Lung (tissue), 12 donors: ENCODE measurements around the gene TMEM240. TPM values are rescaled to one million over a fixed set of nuclear protein-coding genes. Genes with fewer than 3 reads are reported as not detected.

Source experiments
- ATAC-seq: fragments of 200-7000 bp; cut with Tn5 transposase; one replicate; pipeline ENCODE4 v1.9.1; 2020; ENCODE audit warnings: moderate number of reproducible peaks; ENCODE audit not compliant: insufficient read depth, low FRiP score
- DNase-seq, 3 donors: peaks; one replicate each; pipeline ENCODE4 v3.0.0-alpha.2; 2013 to 2017
- H3K27ac ChIP-seq, 2 donors: one replicate each; pipeline ENCODE4 v1.5.1; 2013; ENCODE audit warnings: mild to moderate bottlenecking in 2 of 2, moderate library complexity in 2 of 2, control low read depth in 1 of 2, inconsistent platforms in 1 of 2, low read depth in 1 of 2, low read length in 1 of 2
- H3K27me3 ChIP-seq, 3 donors: one replicate each; pipeline ENCODE4 v1.5.1; 2013; ENCODE audit warnings: low read length in 2 of 3; ENCODE audit not compliant: control insufficient read depth in 3 of 3, insufficient read depth in 3 of 3
- H3K36me3 ChIP-seq, 4 donors: one replicate each; pipeline ENCODE4 v1.5.1; 2013; ENCODE audit warnings: low read length in 4 of 4, mild to moderate bottlenecking in 1 of 4, moderate library complexity in 1 of 4; ENCODE audit not compliant: control insufficient read depth in 4 of 4, insufficient read depth in 4 of 4
- H3K4me1 ChIP-seq, 5 donors: one replicate each; pipeline ENCODE4 v1.5.1; 2013; ENCODE audit warnings: low read length in 5 of 5, mild to moderate bottlenecking in 2 of 5, moderate library complexity in 1 of 5; ENCODE audit not compliant: control insufficient read depth in 5 of 5, insufficient read depth in 5 of 5
- H3K4me3 ChIP-seq: one replicate; pipeline ENCODE4 v1.5.1; 2013; ENCODE audit warnings: mild to moderate bottlenecking, control low read depth, moderate library complexity
- H3K9ac ChIP-seq, 2 donors: one replicate each; pipeline ENCODE4 v1.5.1; 2013; ENCODE audit warnings: low read length in 2 of 2, control low read depth in 1 of 2; ENCODE audit not compliant: insufficient read depth in 1 of 2
- H3K9me3 ChIP-seq, 4 donors: one replicate each; pipeline ENCODE4 v1.5.1; 2013; ENCODE audit warnings: low read length in 3 of 4, mild to moderate bottlenecking in 1 of 4, moderate library complexity in 1 of 4; ENCODE audit not compliant: control insufficient read depth in 4 of 4, insufficient read depth in 3 of 4
- CTCF ChIP-seq: IDR thresholded peaks from 2 replicates; pipeline ENCODE4 v1.5.1; 2012; ENCODE audit warnings: mild to moderate bottlenecking; ENCODE audit errors: control extremely low read depth, extremely low read depth
- WGBS, 2 donors: extraction: QIAGEN DNeasy Blood & Tissue Kit; methylation state at CpG; one replicate each; pipeline ENCODE4 v1.1.7; 2013; 5-methylcytosine and 5-hydroxymethylcytosine counted together
- polyA plus RNA-seq, 2 donors: library from polyadenylated mRNA; stranded (reverse); fragments of 200-250 nt; gene quantifications; one replicate each; pipeline ENCODE4 v1.2.1, GENCODE V29; 2013
- total RNA-seq, 2 donors: library from RNA; depleted of rRNA in 1 of 2; stranded (reverse); fragments of >200 nt in 1 of 2; gene quantifications; one replicate each; pipeline ENCODE4 v1.2.1, GENCODE V29; 2014 to 2021
- donor health status: control.
- donor health status: control.
- donor health status: Bipolar disorder and iron deficiency.
- donor health status: healthy.
- donor health status: DM: yes; HTN: yes; CAD: no.

The TMEM240 gene
- total and polyA plus RNA-seq, 4 donors: 2.3 to 4.2 (median 3.1) TPM

- Histone ChIP-seq H3K27me3 (no peaks in the 10 kb centered on the region), H3K9ac (no peak overlapping the region), H3K9me3 (peaks cover 0 to 3% (median 0%) of the 10 kb centered on the region in 4 donors), H3K4me3 (no peak overlapping the region), H3K27ac (no peak overlapping the region), H3K4me1 (peaks cover 0 to 10% (median 3%) of the 10 kb centered on the region in 5 donors), H3K36me3 (peaks cover 0 to 22% (median 3%) of the 10 kb centered on the region in 4 donors)
- TF ChIP-seq CTCF: no peak
- WGBS, 2 donors: 88 to 90% methylated on average over 37 of the region's 37 CpGs
- no peak for DNase-seq
- no peak for ATAC-seq
Measured at GRCh38 chr1:1541956-1542765, 1.7 kb upstream of the TMEM240 start.

GRCh38 chr1:1540818-1541628 lies 599 bp upstream of the TMEM240 start:
- H3K27ac ChIP-seq: peak overlapping the region; percentile 2 to 9
- DNase-seq: no peak
- WGBS, 2 donors: 60 to 66% methylated on average over 48 to 53 of the region's 53 CpGs
- ATAC-seq: peak; percentile 16
- H3K9me3 ChIP-seq: peaks cover 0 to 3% (median 0%) of the 10 kb centered on the region in 4 donors
- no peaks in the 10 kb centered on the region for H3K27me3 ChIP-seq
- peaks cover 0 to 22% (median 3%) of the 10 kb centered on the region in 4 donors for H3K36me3 ChIP-seq
- H3K4me3 ChIP-seq: peak overlapping the region; percentile 20
- H3K4me1 ChIP-seq: peaks cover 0 to 10% (median 3%) of the 10 kb centered on the region in 5 donors
- H3K9ac ChIP-seq: no peak overlapping the region
- TF ChIP-seq CTCF: no peak

DNA sequence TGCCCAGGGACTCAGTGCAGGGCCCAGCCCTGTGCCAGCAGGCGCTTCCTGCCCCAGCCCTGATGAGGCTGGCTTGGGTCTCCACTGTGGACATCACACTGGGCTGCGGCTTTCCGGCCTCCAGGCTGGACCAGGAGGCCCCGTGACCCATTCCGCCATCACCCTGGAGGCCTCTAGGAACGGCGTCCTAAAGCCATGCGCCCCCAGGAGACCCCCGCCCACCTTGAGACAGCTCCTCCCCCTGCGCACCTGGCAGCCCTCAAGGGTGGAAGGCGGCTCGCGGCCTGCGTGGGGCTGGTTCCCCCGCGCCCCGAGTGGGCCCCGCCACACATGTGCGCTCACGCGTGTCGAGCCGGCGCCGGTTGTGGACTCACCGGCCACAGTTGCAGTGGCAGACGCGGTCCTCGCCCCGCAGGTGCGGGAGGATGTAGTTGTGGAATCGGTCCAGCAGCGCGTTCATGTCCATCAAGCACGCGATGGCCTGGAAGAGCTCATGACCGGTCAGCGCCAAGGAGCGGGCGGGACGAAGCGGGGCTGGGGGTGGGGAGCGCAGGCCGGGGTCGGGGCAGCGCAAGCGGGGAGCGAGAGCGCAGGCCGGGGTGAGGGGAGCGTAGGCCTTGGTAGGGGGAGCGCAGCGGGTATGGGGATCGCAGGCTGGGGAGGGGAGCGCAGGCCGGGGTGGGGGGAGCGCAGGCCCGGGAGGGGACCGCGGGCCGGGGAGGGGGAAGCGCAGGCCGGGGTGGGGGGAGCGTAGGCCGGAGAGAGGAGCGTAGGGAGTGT lies 924 bp downstream of the TMEM240 start:
- Histone ChIP-seq H3K36me3 (peaks cover 0 to 22% (median 3%) of the 10 kb centered on the region in 4 donors), H3K4me1 (peaks cover 0 to 10% (median 3%) of the 10 kb centered on the region in 5 donors), H3K27me3 (no peaks in the 10 kb centered on the region), H3K27ac (no peak overlapping the region), H3K4me3 (peak overlapping the region; percentile 9), H3K9me3 (peaks cover 0 to 3% (median 0%) of the 10 kb centered on the region in 4 donors), H3K9ac (no peak overlapping the region)
- no peak for TF ChIP-seq CTCF
- WGBS, 2 donors: 20 to 22% methylated on average over 55 to 66 of the region's 66 CpGs
- ATAC-seq: no peak
- DNase-seq: peak; percentile 40 to 65 (median 43)
